Epidermal melanocyte (primary cell): ENCODE measurements around the gene PARD6A.

Experiments
- DNase-seq: peaks from one replicate; pipeline ENCODE4 v3.0.0; 2011; ENCODE audit warnings: low spot score; ENCODE audit not compliant: insufficient read length

The PARD6A gene

DNA sequence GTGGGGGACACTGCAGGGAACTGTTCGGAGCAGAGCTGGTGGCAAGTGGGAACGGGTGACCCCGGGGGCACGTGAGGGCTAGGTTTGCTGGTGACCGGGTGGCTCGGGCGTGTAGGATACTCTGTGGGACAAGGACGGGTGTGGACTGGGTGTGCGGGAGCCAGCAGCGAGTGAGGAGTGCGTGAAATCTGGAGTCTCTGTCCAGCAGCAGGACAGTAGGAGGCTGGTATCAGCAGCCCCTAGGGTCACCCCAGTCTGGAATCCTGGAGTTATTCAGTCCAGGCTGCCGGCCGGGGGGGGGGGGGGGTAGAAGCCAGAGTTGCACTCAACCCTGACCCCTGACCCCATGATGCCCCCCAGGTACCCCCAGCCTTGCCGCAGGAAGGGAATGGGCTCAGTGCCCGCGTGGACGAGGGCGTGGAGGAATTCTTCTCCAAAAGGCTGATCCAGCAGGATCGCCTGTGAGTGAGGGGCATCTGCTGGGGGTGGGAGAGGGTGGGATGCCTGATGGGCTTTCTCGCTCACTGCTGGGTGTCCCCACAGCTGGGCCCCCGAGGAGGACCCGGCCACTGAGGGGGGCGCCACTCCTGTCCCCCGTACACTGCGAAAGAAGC lies 6.9 kb upstream of the PARD6A start:
- no peak for DNase-seq

- no peak for DNase-seq
Measured at GRCh38 chr16:67654403-67654911, 6.3 kb upstream of the PARD6A start.

GRCh38 chr16:67655363-67655762 lies 5.4 kb upstream of the PARD6A start:
- DNase-seq = no peak

- DNase-seq = no peak
Measured at GRCh38 chr16:67656344-67657016, 4.3 kb upstream of the PARD6A start.

DNA sequence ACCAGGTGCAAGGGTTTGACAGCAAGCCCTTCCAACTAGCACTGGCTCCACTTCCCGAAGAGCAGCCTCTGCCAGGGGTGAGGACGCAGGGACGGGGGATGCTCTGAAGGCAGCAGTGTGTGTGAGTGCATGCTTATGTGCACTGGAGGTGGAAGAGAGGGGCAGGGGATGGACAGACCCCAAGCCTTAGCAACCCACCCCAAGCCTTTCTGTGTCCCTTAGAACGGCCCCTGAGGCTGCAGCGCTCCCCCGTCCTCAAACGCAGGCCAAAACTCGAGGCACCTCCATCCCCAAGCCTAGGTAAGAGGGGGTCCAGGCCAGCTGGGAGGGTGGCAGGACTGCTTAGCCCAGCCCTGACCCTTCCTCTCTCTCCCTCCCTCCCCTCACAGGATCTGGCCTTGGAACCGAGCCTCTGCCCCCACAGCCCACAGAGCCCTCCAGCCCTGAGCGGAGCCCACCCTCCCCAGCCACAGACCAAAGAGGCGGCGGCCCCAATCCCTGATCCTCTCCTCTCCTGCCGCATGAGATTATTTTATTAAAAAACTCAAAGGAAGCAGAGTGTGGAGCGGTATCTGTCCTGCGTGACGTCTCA lies 3.6 kb upstream of the PARD6A start:
- DNase-seq = no peak

DNA sequence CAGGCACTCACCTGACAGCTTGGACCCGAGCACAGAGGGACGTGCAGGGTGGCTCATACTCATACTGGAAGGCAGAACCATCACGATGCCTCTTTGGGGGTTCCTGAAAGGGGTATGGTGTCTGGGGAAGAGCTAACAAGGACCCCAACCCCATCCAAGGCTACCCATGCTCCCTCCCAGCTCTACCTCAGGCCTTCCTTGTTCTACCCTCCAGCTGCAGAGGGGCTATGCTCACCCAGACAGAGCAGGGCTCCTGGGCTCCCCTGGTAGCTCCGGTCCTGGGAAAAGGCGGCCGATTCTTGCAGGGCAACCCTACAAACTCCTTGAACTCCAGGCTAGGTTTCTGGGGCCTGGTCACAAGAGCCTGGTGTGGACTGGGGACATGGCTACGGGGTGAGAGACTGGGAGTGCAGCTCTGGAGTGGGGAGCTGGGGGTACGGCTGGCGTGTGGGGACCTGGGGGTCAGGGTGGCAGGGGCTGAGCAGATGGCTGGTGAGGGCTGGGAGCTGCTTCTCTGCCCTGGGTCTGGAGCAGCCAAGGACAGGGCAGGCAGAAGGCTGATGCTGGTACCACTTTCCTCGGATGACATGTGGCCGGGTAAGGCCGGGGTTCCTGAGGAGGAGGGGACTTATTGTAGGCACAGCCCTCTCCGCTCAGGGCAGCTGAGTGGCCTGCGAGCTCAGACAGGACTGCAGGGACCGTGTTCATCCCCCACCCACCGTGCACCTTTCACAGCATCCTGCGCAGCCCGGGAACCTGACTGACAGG lies 2.8 kb upstream of the PARD6A start:
- no peak for DNase-seq

- DNase-seq = no peak
Measured at GRCh38 chr16:67658849-67659674, 1.7 kb upstream of the PARD6A start.

- peak; percentile 100 for DNase-seq
Measured at GRCh38 chr16:67659675-67660563, 841 bp upstream of the PARD6A start, which contains the start of gene ACD. ACD (minus strand) TSS chr16:67660260; CDS start chr16:67660220, 40 bp downstream.

GRCh38 chr16:67661101-67661761 lies 471 bp downstream of the PARD6A start:
- DNase-seq = peak; percentile 17

DNA sequence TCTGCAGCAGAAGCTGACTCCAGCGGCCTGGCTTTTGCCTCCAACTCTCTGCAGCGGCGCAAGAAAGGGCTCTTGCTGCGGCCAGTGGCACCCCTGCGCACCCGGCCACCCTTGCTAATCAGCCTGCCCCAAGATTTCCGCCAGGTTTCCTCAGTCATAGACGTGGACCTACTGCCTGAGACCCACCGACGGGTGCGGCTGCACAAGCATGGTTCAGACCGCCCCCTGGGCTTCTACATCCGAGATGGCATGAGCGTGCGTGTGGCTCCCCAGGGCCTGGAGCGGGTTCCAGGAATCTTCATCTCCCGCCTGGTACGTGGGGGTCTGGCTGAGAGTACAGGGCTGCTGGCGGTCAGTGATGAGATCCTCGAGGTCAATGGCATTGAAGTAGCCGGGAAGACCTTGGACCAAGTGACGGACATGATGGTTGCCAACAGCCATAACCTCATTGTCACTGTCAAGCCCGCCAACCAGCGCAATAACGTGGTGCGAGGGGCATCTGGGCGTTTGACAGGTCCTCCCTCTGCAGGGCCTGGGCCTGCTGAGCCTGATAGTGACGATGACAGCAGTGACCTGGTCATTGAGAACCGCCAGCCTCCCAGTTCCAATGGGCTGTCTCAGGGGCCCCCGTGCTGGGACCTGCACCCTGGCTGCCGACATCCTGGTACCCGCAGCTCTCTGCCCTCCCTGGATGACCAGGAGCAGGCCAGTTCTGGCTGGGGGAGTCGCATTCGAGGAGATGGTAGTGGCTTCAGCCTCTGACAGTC lies 1.3 kb downstream of the PARD6A start:
- DNase-seq = no peak

DNA sequence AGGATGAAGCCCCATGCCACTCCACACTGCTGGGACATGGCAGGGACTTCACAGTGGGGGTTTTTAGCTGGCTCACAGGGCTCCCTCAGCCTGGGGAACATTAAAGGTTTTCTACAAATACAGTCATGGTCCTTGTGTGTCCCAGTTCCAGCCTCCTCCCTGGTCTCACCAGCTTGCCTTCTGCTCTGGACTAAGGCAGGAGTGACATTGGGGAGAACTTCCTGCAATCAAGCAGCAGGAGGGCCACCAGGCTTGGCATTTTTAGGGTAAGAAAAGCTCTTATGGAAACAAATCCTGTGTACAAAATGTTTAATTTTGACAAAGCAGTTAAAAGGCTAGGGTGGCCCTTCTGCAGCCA lies 1.9 kb downstream of the PARD6A start:
- no peak for DNase-seq

DNA sequence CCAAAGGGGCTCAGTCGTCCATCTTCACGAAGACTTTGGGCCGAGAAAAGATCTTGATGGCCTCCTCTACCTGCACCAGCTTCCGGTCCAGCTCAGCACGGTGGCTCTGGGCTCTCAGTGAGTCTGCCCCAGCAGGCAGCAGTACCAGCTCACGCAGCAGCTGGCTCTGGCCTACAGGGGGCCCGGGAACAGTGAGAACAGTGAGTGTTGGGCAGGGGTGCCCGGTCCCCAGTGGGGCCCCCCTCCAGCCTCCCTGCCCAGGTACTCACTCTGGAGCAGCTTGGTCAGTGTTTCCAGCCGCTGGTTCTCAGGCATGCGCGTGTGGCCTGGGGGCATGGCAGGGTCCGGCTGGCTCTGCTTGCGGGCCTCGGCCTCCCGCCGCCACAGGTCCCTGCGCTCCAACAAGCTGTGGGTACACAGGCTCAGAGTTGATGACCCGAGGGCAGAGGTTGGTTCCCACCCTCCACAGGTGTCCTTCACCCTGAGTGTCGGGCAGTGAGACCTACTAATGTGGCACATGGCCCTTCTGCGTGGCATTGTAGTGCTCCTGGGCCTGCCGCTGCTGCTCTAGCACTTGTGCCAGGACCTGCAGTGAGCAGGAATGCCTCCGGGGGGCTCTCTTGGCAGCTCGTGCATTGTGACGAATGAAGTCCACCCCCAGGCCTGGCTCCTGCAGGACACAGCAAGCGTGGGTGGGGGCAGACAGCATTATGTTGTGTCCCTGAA lies 2.6 kb downstream of the PARD6A start:
- DNase-seq = no peak

- DNase-seq = no peak
Measured at GRCh38 chr16:67663877-67664222, 3.1 kb downstream of the PARD6A start.

- no peak for DNase-seq
Measured at GRCh38 chr16:67664258-67664657, 3.5 kb downstream of the PARD6A start.

GRCh38 chr16:67664871-67665270 lies 4.1 kb downstream of the PARD6A start:
- no peak for DNase-seq

DNA sequence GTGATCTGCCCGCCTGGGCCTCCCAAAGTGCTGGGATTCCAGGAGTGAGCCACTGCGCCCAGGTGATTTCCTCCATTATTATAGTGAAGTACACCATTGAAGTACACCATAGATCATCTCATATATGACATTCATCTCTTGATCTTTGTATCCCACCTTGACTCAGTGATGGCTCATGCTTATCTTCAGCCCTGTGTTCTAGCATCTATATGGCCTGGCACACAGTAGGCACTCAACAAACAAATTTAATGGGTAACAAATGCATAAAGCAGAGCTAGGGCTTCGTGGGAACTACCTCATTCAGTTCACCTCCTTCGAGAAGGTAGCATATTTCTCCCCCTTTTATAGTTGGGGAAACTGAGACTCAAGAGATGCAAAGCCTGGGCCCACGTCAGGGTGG lies 4.8 kb downstream of the PARD6A start:
- DNase-seq = no peak

DNA sequence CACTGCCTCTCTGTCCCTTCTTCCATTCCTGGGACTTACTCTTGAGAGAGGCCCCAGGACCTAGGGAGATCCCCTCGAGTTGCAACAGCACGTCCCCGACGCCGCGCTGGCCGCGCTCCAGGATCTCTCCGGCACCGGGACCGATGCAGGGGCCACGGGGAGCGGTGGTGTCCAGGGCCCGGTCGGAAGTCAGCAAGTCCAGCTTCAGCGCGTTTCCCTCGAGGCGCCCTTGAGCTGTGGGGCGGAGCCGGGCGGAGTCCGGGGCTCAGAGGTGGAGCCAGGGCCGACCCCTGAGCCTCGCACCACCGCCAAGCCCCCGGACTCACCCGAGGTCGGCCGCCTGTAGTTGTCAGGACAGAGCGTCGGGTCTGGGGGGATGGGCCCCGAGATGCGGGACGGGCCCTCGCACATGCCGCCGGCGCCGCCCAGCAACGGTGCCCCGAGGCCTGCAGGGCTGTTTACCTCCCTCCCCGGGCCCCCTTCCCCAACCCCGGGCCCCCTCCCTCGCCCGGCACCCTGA lies 5.3 kb downstream of the PARD6A start:
- peak; percentile 17 for DNase-seq
